GM12864 (cell line): ENCODE measurements around the gene PIR.

ENCODE experiments used
- DNase-seq: peaks from one replicate; pipeline ENCODE4 v3.0.0-alpha.2; 2011; ENCODE audit warnings: low read depth
- H3K4me3 ChIP-seq: 2 replicates; pipeline ENCODE4 v1.5.1; 2011; ENCODE audit warnings: mild to moderate bottlenecking, low read depth, low read length, control low read depth
- CTCF ChIP-seq: IDR thresholded peaks from 2 replicates; pipeline ENCODE4 v1.5.1; 2011; ENCODE audit warnings: low read depth, mild to moderate bottlenecking, moderate library complexity, low read length, control low read depth, inconsistent platforms; ENCODE audit errors: missing control alignments

The PIR gene

GRCh38 chrX:15350329-15350996 lies 142.7 kb downstream of the PIR start:
- no peak overlapping the region for H3K4me3 ChIP-seq
- DNase-seq = no peak
- TF ChIP-seq CTCF = no peak

DNA sequence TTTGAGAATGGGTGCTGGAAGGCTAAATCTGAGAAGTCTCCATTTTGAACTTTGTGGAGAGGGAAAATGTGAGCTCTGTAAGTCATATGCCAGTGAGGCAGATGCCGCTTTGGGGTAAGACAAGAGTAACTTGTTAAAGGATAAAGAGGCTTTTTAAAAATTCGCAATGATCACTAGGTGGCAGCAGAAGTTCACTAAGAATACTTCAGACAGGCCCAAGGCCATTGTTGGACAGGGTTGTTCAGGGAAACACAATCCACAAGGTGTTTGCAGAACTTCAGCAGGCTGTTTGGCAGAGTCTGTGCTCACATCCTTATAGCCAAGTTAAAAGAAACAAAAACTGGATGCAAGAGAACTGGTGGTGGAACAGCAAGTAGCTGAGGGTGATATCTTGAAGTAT lies 144.1 kb downstream of the PIR start:
- H3K4me3 ChIP-seq = no peak overlapping the region
- TF ChIP-seq CTCF = peak; percentile 41
- DNase-seq = no peak

DNA sequence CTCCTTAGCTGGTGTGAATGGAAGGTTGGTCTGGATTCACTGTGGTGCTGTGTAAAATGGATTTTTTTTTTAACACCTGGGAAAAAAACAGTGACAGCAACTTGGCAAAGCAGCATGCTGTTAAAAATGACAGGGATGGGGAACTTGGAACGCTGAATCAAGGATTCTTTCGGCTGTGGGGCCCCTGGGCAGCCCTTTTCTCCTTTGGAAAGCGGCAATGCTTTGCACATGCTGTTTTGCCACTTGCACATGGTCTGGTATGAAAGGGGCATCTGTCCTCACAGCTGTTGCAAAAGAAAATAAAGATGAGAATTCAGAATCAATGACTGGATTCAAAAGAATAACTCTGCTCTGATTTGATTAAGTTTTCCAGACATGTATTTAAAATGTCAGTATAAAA lies 147.2 kb downstream of the PIR start:
- no peak for DNase-seq
- H3K4me3 ChIP-seq = no peak overlapping the region
- no peak for TF ChIP-seq CTCF

- TF ChIP-seq CTCF = no peak
- H3K4me3 ChIP-seq = no peak overlapping the region
- DNase-seq = no peak
Observed at GRCh38 chrX:15344106-15344505, 149.0 kb downstream of the PIR start.

DNA sequence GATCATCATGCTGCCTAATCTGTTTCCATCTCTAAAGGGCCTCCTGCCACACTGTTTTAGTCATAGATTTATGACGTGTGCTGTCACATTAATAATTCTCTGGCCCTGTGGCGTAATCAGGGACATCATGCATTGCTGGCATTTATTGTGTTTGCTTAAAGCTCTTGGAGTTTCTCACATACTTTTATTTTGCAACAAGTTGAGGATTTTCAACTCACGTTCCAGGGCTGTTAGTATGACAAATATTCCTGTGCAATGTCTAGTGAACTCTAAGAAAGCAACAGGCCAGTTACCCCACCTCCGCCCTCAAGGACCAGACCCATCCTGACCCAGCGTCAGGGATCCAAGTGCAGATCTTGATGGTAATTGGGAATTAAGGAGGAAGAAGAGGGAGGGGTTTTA lies 150.1 kb downstream of the PIR start:
- TF ChIP-seq CTCF = no peak
- H3K4me3 ChIP-seq = no peak overlapping the region
- DNase-seq = no peak

- DNase-seq = no peak
- H3K4me3 ChIP-seq = no peak overlapping the region
- TF ChIP-seq CTCF = no peak
Observed at GRCh38 chrX:15340867-15341266, 152.3 kb downstream of the PIR start.

DNA sequence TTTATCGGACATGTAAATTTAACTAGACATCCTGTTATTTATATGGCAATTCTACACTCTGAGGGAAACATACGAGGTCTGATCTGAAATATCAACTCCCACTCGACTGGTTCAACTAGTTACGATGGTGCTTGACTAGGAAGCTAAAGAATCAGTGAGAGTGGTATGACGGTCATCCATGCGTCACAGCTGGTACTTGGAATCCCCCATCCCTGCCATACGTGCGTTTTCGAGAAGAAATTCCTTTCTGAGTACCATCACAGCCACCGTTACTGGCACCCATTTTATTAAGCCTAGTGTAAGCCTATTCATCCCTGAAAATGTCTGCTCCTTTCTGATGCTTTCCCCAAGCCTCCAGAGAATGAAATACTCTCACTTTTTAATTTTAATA lies 157.1 kb downstream of the PIR start:
- DNase-seq = no peak
- peak overlapping the region; percentile 51 for H3K4me3 ChIP-seq
- no peak for TF ChIP-seq CTCF
